ENCODE measurements around the gene RASSF5. TPM values are rescaled to one million over a fixed set of nuclear protein-coding genes. Genes with fewer than 3 reads are reported as not detected.
A peak's percentile ranks its signal among the peaks of the same experiment; 100 is the strongest.

RASSF5 gene
- polyA plus RNA-seq, 1 donor (not counting 4 experiments of a cell fraction or from before 2014, with no cell fraction given): 2.4 TPM

GRCh38 chr1:206586501-206587445 is 79.4 kb downstream of the RASSF5 start:
- no peak overlapping the region for H3K9ac ChIP-seq (ENCODE audit: control insufficient read depth, extremely low read depth, insufficient read depth, low read length)
- H3K36me3 ChIP-seq (ENCODE audit: control insufficient read depth in 2 of 2, extremely low read depth in 1 of 2, insufficient read depth in 2 of 2, low read length in 2 of 2): peaks cover 2 to 6% of the 10 kb centered on the region in 2 experiments
- no peak for TF ChIP-seq CTCF (optimal IDR thresholded peaks at IDR 0.05 in 1 of 3, IDR thresholded peaks at IDR 0.05 in 1 of 3, conservative IDR thresholded peaks at IDR 0.05 in 1 of 3; ENCODE audit: extremely low read depth in 1 of 3, insufficient read depth in 2 of 3, low read length in 3 of 3)
- TF ChIP-seq EZH2 (IDR thresholded peaks at IDR 0.05; ENCODE audit: low read length): no peak
- H3K27ac ChIP-seq (ENCODE audit: control insufficient read depth, insufficient read depth, low read length): peak overlapping the region; percentile 30
- no peaks in the 10 kb centered on the region for H3K79me2 ChIP-seq (ENCODE audit: control insufficient read depth, insufficient read depth, low read length)
- no peaks in the 10 kb centered on the region for H3K27me3 ChIP-seq (ENCODE audit: control insufficient read depth, extremely low read depth, insufficient read depth, low read length)
- DNase-seq (ENCODE audit: low read depth, low spot score) (no peak), FAIRE-seq (peak; percentile 36)
- H4K20me1 ChIP-seq (ENCODE audit: control insufficient read depth, extremely low read depth, insufficient read depth, low read length): no peaks in the 10 kb centered on the region
- peak overlapping the region; percentile 68 for H3K4me2 ChIP-seq (ENCODE audit: control insufficient read depth, extremely low read depth, insufficient read depth, low read depth, low read length)
- H3K9me1 ChIP-seq (ENCODE audit: control insufficient read depth, extremely low read depth, insufficient read depth, low read length): no peaks in the 10 kb centered on the region
- no peaks in the 10 kb centered on the region for H3K9me3 ChIP-seq (ENCODE audit: control insufficient read depth, low read depth, low read length)
- H3K4me1 ChIP-seq (ENCODE audit: control insufficient read depth, extremely low read depth, insufficient read depth, low read length): peaks cover 55% of the 10 kb centered on the region
- peak overlapping the region in 1 of 3 experiments; percentile 29 for H3K4me3 ChIP-seq (ENCODE audit: control insufficient read depth in 2 of 3, extremely low read depth in 1 of 3, insufficient read depth in 2 of 3, low read depth in 1 of 3, low read length in 3 of 3)
- no peak overlapping the region for H2AFZ ChIP-seq (ENCODE audit: control insufficient read depth, low read length)
- dilution Hi-C loops (cut with MboI; ENCODE audit: extremely low pct_ligation_motif_present, low sequenced_read_pairs): no loop called here

GRCh38 chr1:206587904-206588303 is 80.6 kb downstream of the RASSF5 start:
- Histone ChIP-seq H3K27me3 (ENCODE audit: control insufficient read depth, extremely low read depth, insufficient read depth, low read length) (no peaks in the 10 kb centered on the region), H2AFZ (ENCODE audit: control insufficient read depth, low read length) (no peak overlapping the region), H3K9ac (ENCODE audit: control insufficient read depth, extremely low read depth, insufficient read depth, low read length) (no peak overlapping the region), H3K4me3 (ENCODE audit: control insufficient read depth in 2 of 3, extremely low read depth in 1 of 3, insufficient read depth in 2 of 3, low read depth in 1 of 3, low read length in 3 of 3) (no peak overlapping the region), H3K79me2 (ENCODE audit: control insufficient read depth, insufficient read depth, low read length) (no peaks in the 10 kb centered on the region), H3K4me1 (ENCODE audit: control insufficient read depth, extremely low read depth, insufficient read depth, low read length) (peaks cover 55% of the 10 kb centered on the region), H4K20me1 (ENCODE audit: control insufficient read depth, extremely low read depth, insufficient read depth, low read length) (no peaks in the 10 kb centered on the region), H3K27ac (ENCODE audit: control insufficient read depth, insufficient read depth, low read length) (no peak overlapping the region), H3K9me3 (ENCODE audit: control insufficient read depth, low read depth, low read length) (no peaks in the 10 kb centered on the region), H3K36me3 (ENCODE audit: control insufficient read depth in 2 of 2, extremely low read depth in 1 of 2, insufficient read depth in 2 of 2, low read length in 2 of 2) (peaks cover 6 to 7% of the 10 kb centered on the region in 2 experiments), H3K4me2 (ENCODE audit: control insufficient read depth, extremely low read depth, insufficient read depth, low read depth, low read length) (no peak overlapping the region), H3K9me1 (ENCODE audit: control insufficient read depth, extremely low read depth, insufficient read depth, low read length) (no peaks in the 10 kb centered on the region)
- TF ChIP-seq CTCF (optimal IDR thresholded peaks at IDR 0.05 in 1 of 3, IDR thresholded peaks at IDR 0.05 in 1 of 3, conservative IDR thresholded peaks at IDR 0.05 in 1 of 3; ENCODE audit: extremely low read depth in 1 of 3, insufficient read depth in 2 of 3, low read length in 3 of 3) (no peak), EZH2 (IDR thresholded peaks at IDR 0.05; ENCODE audit: low read length) (no peak)
- DNase-seq (ENCODE audit: low read depth, low spot score) (no peak), FAIRE-seq (no peak)
- dilution Hi-C loops (cut with MboI; ENCODE audit: extremely low pct_ligation_motif_present, low sequenced_read_pairs): no loop called here

Data from keratinocyte (primary cell).